ENCODE results near the gene CMYA5. TPM values are rescaled to one million over a fixed set of nuclear protein-coding genes. Genes with fewer than 3 reads are reported as not detected.

The CMYA5 gene
- total RNA-seq, 4 donors from 2014 or later = 4.7 to 8.1 (median 6.1) TPM

GRCh38 chr5:79707535-79707934 lies 17.9 kb downstream of the CMYA5 start:
- no peaks in the 10 kb centered on the region for H3K36me3 ChIP-seq
- DNase-seq (ENCODE audit: low spot score in 2 of 2) = no peak
- H3K4me1 ChIP-seq = peaks cover 0 to 5% (median 0%) of the 10 kb centered on the region in 4 donors
- H3K27me3 ChIP-seq = no peaks in the 10 kb centered on the region
- 71 to 77% methylated on average over 3 of the region's 3 CpGs for WGBS, 2 donors
- peaks cover 0 to 13% (median 0%) of the 10 kb centered on the region in 4 donors for H3K9me3 ChIP-seq
- H3K4me3 ChIP-seq = no peak overlapping the region
- TF ChIP-seq POLR2A (IDR thresholded peaks at IDR 0.05) (no peak), CTCF (IDR thresholded peaks at IDR 0.05) (no peak)
- no peak overlapping the region for H3K27ac ChIP-seq

- Histone ChIP-seq H3K4me3 (no peak overlapping the region), H3K27ac (no peak overlapping the region), H3K36me3 (no peaks in the 10 kb centered on the region), H3K27me3 (no peaks in the 10 kb centered on the region), H3K9me3 (no peaks in the 10 kb centered on the region), H3K4me1 (no peaks in the 10 kb centered on the region)
- TF ChIP-seq EP300 (IDR thresholded peaks at IDR 0.05) (no peak), POLR2A (IDR thresholded peaks at IDR 0.05) (no peak), CTCF (IDR thresholded peaks at IDR 0.05) (no peak)
- no peak for DNase-seq (ENCODE audit: low spot score in 2 of 2)
Measured at GRCh38 chr5:79712741-79713140, 23.1 kb downstream of the CMYA5 start.

GRCh38 chr5:79713727-79714126 lies 24.1 kb downstream of the CMYA5 start:
- H3K27ac ChIP-seq = no peak overlapping the region
- 93 to 95% methylated on average over 7 of the region's 7 CpGs for WGBS, 2 donors
- no peaks in the 10 kb centered on the region for H3K4me1 ChIP-seq
- H3K9me3 ChIP-seq = peaks cover 0 to 3% (median under 1%) of the 10 kb centered on the region in 4 donors
- no peak overlapping the region for H3K4me3 ChIP-seq
- H3K27me3 ChIP-seq = no peaks in the 10 kb centered on the region
- TF ChIP-seq CTCF (IDR thresholded peaks at IDR 0.05) (no peak), POLR2A (IDR thresholded peaks at IDR 0.05) (no peak), EP300 (IDR thresholded peaks at IDR 0.05) (no peak)
- DNase-seq (ENCODE audit: low spot score in 2 of 2) = no peak
- no peaks in the 10 kb centered on the region for H3K36me3 ChIP-seq

GRCh38 chr5:79716839-79717238 lies 27.2 kb downstream of the CMYA5 start:
- TF ChIP-seq POLR2A (IDR thresholded peaks at IDR 0.05) = no peak
- TF ChIP-seq CTCF (IDR thresholded peaks at IDR 0.05) = no peak
- TF ChIP-seq EP300 (IDR thresholded peaks at IDR 0.05) = no peak
- H3K27ac ChIP-seq = no peak overlapping the region
- 0 to 46% methylated on average over 1 of the region's 1 CpG for WGBS, 2 donors
- no peaks in the 10 kb centered on the region for H3K27me3 ChIP-seq
- no peak for DNase-seq (ENCODE audit: low spot score in 2 of 2)
- no peaks in the 10 kb centered on the region for H3K4me1 ChIP-seq
- H3K36me3 ChIP-seq = no peaks in the 10 kb centered on the region
- H3K4me3 ChIP-seq = no peak overlapping the region
- peaks cover 0 to 29% (median 9%) of the 10 kb centered on the region in 4 donors for H3K9me3 ChIP-seq

GRCh38 chr5:79720096-79720495 lies 30.5 kb downstream of the CMYA5 start:
- TF ChIP-seq POLR2A (IDR thresholded peaks at IDR 0.05) = no peak
- no peak for TF ChIP-seq EP300 (IDR thresholded peaks at IDR 0.05)
- no peak for TF ChIP-seq CTCF (IDR thresholded peaks at IDR 0.05)
- Histone ChIP-seq H3K9me3 (peaks cover 0 to 41% (median 9%) of the 10 kb centered on the region in 4 donors), H3K27ac (no peak overlapping the region), H3K4me3 (no peak overlapping the region), H3K4me1 (no peaks in the 10 kb centered on the region), H3K36me3 (no peaks in the 10 kb centered on the region), H3K27me3 (no peaks in the 10 kb centered on the region)
- no peak for DNase-seq (ENCODE audit: low spot score in 2 of 2)

All from tibial nerve (tissue), 4 donors.